Embryonic facial prominence (tissue), 1 donor: ENCODE results near the gene RHEX.
"Not testable (repeated sequence)": the region's sequence is repeated elsewhere in the genome, so short reads cannot be mapped to it uniquely, and the experiment has no call there.

ENCODE experiments used
- DNase-seq: peaks from one replicate; pipeline ENCODE4 v3.0.0-alpha.2; 2016; ENCODE audit errors: extremely low spot score

Gene RHEX

GRCh38 chr1:206030191-206030590 is 22.8 kb upstream of the RHEX start:
- DNase-seq: no peak

GRCh38 chr1:206030714-206031113 is 22.3 kb upstream of the RHEX start:
- DNase-seq: peak; percentile 31

- no peak for DNase-seq
These were observed 20.4 kb upstream of the RHEX start for GRCh38 chr1:206032380-206033140.

GRCh38 chr1:206035027-206035426 is 17.9 kb upstream of the RHEX start:
- no peak for DNase-seq

GRCh38 chr1:206036663-206037455 is 16.1 kb upstream of the RHEX start:
- DNase-seq: no peak

- no peak for DNase-seq
These were observed 15.4 kb upstream of the RHEX start for GRCh38 chr1:206037581-206037980.

GRCh38 chr1:206039046-206039973 is 13.7 kb upstream of the RHEX start:
- DNase-seq: no peak

- no peak for DNase-seq
These were observed 12.6 kb upstream of the RHEX start for GRCh38 chr1:206040328-206040727.

GRCh38 chr1:206041640-206042039 is 11.3 kb upstream of the RHEX start:
- DNase-seq: no peak

- DNase-seq: no peak
These were observed 5.7 kb upstream of the RHEX start for GRCh38 chr1:206047271-206047670.

- DNase-seq: no peak
These were observed 4.4 kb upstream of the RHEX start for GRCh38 chr1:206048582-206048981.

GRCh38 chr1:206049293-206049692 is 3.7 kb upstream of the RHEX start:
- no peak for DNase-seq

GRCh38 chr1:206049919-206050600 is 2.9 kb upstream of the RHEX start:
- DNase-seq: no peak

- no peak for DNase-seq
These were observed 2.2 kb upstream of the RHEX start for GRCh38 chr1:206050655-206051235.

GRCh38 chr1:206052231-206052865 is 625 bp upstream of the RHEX start:
- DNase-seq: not testable (repeated sequence)

GRCh38 chr1:206053616-206054015 is 643 bp downstream of the RHEX start:
- DNase-seq: not testable (repeated sequence)

GRCh38 chr1:206055069-206055625 is 2.2 kb downstream of the RHEX start:
- DNase-seq: not testable (repeated sequence)

- DNase-seq: not testable (repeated sequence)
These were observed 2.8 kb downstream of the RHEX start for GRCh38 chr1:206055639-206056323.

GRCh38 chr1:206058289-206058926 is 5.4 kb downstream of the RHEX start:
- DNase-seq: not testable (repeated sequence)
